PFSK-1 (cell line): Measurements from ENCODE around the gene GASK1A.

ENCODE experiments used
- FOXP2 ChIP-seq: optimal IDR thresholded peaks from 2 replicates; pipeline ENCODE3; 2011; ENCODE audit warnings: borderline replicate concordance, control low read depth, inconsistent platforms; ENCODE audit not compliant: insufficient read depth; ENCODE audit errors: extremely low read length, extremely low read depth
- POLR2AphosphoS5 ChIP-seq: IDR thresholded peaks from 2 replicates; pipeline ENCODE4 v1.6.1; 2012; ENCODE audit warnings: low read depth, mild to moderate bottlenecking, control low read depth, low read length, moderate library complexity
- SIN3A ChIP-seq: IDR thresholded peaks from 2 replicates; pipeline ENCODE4 v1.6.1; 2012; ENCODE audit warnings: mild to moderate bottlenecking, low read length, moderate library complexity, borderline replicate concordance; ENCODE audit not compliant: insufficient read depth
- TAF1 ChIP-seq: IDR thresholded peaks from 2 replicates; pipeline ENCODE4 v1.6.1; 2012; ENCODE audit warnings: low read length, control low read depth, borderline replicate concordance; ENCODE audit not compliant: insufficient read depth
- TF ChIP-seq, protein P1 (sequence below), 2 experiments: IDR thresholded peaks; 2 replicates each; pipeline versions ENCODE4 v1.6.1 to v1.8.0; 2011 to 2012; ENCODE audit warnings: low read depth in 2 of 2, low read length in 2 of 2, control low read depth in 1 of 2, inconsistent platforms in 1 of 2, mild to moderate bottlenecking in 1 of 2, moderate library complexity in 1 of 2; ENCODE audit not compliant: insufficient read depth in 1 of 2

Gene GASK1A

DNA sequence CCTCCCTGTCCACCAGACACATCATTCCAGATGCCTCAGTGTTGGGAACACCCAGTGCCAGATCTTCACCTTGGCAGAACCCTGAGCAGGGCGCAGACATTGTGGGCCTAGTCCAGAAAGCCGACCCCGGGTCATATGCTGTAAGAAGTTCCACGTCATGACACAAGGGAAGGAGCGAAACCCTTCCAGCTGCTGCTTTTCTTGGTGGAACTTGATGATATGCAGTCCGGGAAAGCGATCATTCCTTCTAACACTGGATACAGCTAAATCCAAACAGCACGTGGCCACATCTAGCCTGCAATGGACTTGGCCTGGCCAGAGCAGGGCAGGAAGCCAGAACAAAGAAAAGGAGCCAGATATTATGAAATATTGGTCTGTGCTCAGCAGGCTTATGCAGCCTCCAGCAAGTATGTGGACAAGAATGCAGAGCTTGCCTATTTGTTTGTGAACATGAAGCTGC, 22.0 kb downstream of the GASK1A start:
- TF ChIP-seq TAF1 (no peak), SIN3A (no peak), POLR2AphosphoS5 (no peak), FOXP2 (no peak)
- TF ChIP-seq, protein P1, sequence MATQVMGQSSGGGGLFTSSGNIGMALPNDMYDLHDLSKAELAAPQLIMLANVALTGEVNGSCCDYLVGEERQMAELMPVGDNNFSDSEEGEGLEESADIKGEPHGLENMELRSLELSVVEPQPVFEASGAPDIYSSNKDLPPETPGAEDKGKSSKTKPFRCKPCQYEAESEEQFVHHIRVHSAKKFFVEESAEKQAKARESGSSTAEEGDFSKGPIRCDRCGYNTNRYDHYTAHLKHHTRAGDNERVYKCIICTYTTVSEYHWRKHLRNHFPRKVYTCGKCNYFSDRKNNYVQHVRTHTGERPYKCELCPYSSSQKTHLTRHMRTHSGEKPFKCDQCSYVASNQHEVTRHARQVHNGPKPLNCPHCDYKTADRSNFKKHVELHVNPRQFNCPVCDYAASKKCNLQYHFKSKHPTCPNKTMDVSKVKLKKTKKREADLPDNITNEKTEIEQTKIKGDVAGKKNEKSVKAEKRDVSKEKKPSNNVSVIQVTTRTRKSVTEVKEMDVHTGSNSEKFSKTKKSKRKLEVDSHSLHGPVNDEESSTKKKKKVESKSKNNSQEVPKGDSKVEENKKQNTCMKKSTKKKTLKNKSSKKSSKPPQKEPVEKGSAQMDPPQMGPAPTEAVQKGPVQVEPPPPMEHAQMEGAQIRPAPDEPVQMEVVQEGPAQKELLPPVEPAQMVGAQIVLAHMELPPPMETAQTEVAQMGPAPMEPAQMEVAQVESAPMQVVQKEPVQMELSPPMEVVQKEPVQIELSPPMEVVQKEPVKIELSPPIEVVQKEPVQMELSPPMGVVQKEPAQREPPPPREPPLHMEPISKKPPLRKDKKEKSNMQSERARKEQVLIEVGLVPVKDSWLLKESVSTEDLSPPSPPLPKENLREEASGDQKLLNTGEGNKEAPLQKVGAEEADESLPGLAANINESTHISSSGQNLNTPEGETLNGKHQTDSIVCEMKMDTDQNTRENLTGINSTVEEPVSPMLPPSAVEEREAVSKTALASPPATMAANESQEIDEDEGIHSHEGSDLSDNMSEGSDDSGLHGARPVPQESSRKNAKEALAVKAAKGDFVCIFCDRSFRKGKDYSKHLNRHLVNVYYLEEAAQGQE (IDR thresholded peaks at IDR 0.05; ENCODE audit: insufficient read depth in 1 of 2, low read depth in 2 of 2, low read length in 2 of 2), result no peak

DNA sequence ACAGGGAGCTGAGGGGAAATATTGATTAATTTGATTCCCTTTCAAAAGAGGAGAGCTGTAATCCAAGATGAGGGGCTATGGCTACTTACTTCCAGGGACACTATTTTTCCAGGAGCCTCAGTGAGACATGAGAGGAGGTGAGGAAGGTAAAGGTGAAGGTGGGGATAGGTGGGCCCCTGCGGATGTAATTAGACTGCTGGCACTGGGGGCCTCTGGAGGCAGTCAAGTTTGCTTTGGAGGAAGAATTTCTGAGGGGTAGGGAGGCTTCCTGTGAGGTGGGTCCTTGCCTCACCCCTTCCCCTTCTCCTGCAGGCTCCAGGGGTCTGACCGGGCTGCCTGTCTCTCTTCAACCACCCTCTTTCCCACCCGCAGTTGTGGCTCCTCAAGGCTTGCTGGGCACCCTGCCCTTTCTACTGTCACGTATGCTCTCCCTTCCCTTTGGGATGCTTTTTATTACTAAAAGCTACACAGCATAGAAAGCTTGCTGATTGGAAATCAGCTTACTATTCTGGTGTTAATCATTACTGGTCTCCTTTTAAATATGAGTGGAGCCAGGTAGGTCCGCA, 22.5 kb downstream of the GASK1A start:
- no peak for TF ChIP-seq FOXP2
- TF ChIP-seq, protein P1 (IDR thresholded peaks at IDR 0.05; ENCODE audit: insufficient read depth in 1 of 2, low read depth in 2 of 2, low read length in 2 of 2), result no peak
- TF ChIP-seq TAF1, result no peak
- no peak for TF ChIP-seq SIN3A
- TF ChIP-seq POLR2AphosphoS5, result no peak

DNA sequence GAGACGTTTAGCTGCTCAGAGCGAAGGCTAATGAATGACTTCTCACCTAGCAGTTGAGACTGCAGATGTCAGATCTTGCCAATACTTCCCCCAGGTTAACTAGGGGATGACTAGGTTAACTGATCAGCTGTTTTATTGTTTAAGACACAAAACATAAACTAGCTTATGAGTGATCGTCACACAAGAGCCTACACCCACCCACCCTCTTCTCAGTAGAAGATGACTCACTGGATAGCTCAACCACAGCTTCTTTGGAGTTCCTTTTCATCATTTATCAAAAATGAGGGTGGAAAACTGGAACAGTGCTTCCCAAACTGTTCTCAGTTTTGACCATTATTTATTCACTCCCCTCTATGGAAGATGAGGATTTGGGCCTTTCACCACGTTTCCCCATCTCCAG, 25.2 kb downstream of the GASK1A start:
- TF ChIP-seq FOXP2 (no peak), TAF1 (no peak), POLR2AphosphoS5 (no peak), SIN3A (no peak)
- TF ChIP-seq, protein P1 (IDR thresholded peaks at IDR 0.05; ENCODE audit: insufficient read depth in 1 of 2, low read depth in 2 of 2, low read length in 2 of 2), result no peak

- TF ChIP-seq TAF1, result no peak
Observed at GRCh38 chr3:43005253-43005652, 26.1 kb downstream of the GASK1A start.

DNA sequence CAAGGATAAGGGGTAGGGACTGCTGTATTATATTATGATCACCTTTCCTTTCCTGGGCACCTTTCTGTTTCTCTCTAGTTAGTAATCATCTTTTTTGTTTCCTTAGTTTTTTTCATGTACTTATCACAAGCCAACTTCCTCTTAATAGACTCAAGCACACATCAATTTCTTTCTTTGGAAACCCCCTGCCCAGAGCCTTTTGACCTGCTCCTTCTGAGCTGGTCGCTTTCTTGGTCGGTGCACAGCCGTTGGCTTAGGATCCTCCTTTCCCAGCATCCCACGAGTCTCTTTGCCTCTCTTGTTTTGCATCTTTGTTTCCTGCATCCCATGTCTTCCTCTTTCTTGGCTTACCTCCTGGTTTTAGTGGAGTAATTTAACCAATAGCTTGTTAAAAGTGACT, 26.9 kb downstream of the GASK1A start:
- TF ChIP-seq SIN3A (no peak), TAF1 (no peak), POLR2AphosphoS5 (no peak), FOXP2 (no peak)
- TF ChIP-seq, protein P1 (IDR thresholded peaks at IDR 0.05; ENCODE audit: insufficient read depth in 1 of 2, low read depth in 2 of 2, low read length in 2 of 2), result no peak
